PC-3 (cell line): ENCODE data around the gene CTNNA2. TPM values are rescaled to one million over a fixed set of nuclear protein-coding genes. Genes with fewer than 3 reads are reported as not detected.
"Not testable (repeated sequence)": the region's sequence is repeated elsewhere in the genome, so short reads cannot be mapped to it uniquely, and the experiment has no call there.

Experiments used
- ATAC-seq: fragments of 200-7000 bp; cut with Tn5 transposase; 2 replicates; pipeline ENCODE4 v1.9.1; 2020; ENCODE audit warnings: mild to moderate bottlenecking, moderate library complexity
- BruUV-seq: library from RNA; stranded (reverse); fragments of 400-500 nt; replicated peaks from 2 replicates; lab custom pipeline; 2021; lab: Mats Ljungman, UMichigan
- CTCF ChIA-PET: fragments of 300-600 bp; sonication (Branson Sonifier 250); formaldehyde crosslinking; loops from one replicate; lab custom pipeline; 2022; ENCODE audit warnings: antibody characterized with exemption; lab: Charles Lee
- POLR2A ChIA-PET: fragments of 300-600 bp; sonication (Branson Sonifier 250); formaldehyde crosslinking; loops from one replicate; lab custom pipeline; 2022; ENCODE audit warnings: antibody characterized with exemption; ENCODE audit not compliant: unreplicated experiment; lab: Charles Lee
- DNase-seq: peaks from one replicate; pipeline ENCODE4 v3.0.0-alpha.2; 2015
- H2AFZ ChIP-seq: fragments of 300-600 bp; sonication (generic); 2 replicates; pipeline ENCODE4 v1.6.0; 2016; ENCODE audit warnings: antibody characterized with exemption, low read length
- H3F3A ChIP-seq: fragments of 300-600 bp; sonication (generic); one replicate; pipeline ENCODE4 v1.6.0; 2017; ENCODE audit warnings: antibody characterized with exemption, low read length, control low read depth, mild to moderate bottlenecking; ENCODE audit not compliant: unreplicated experiment
- H3K27ac ChIP-seq: fragments of 300-600 bp; sonication (generic); 2 replicates; pipeline ENCODE4 v1.5.1; 2016; ENCODE audit warnings: mild to moderate bottlenecking, low read length
- H3K27me3 ChIP-seq: fragments of 300-600 bp; sonication (generic); 2 replicates; pipeline ENCODE4 v1.6.1; 2016; ENCODE audit warnings: low read length, mixed read lengths
- H3K36me3 ChIP-seq: fragments of 300-600 bp; sonication (generic); 2 replicates; pipeline ENCODE4 v1.6.1; 2016; ENCODE audit warnings: low read depth, mixed run types, low read length, mixed read lengths
- H3K4me1 ChIP-seq: fragments of 300-600 bp; sonication (generic); 2 replicates; pipeline ENCODE4 v1.5.1; 2016; ENCODE audit warnings: low read length; ENCODE audit not compliant: insufficient read depth
- H3K4me2 ChIP-seq: fragments of 300-600 bp; sonication (generic); 2 replicates; pipeline ENCODE4 v1.6.0; 2016; ENCODE audit warnings: low read length
- H3K4me3 ChIP-seq: fragments of 300-600 bp; sonication (generic); 2 replicates; pipeline ENCODE4 v1.5.1; 2016; ENCODE audit warnings: mild to moderate bottlenecking, low read length, mixed read lengths
- H3K79me2 ChIP-seq: fragments of 300-600 bp; sonication (generic); 2 replicates; pipeline ENCODE4 v1.6.1; 2017; ENCODE audit warnings: low read length, mixed read lengths
- H3K9ac ChIP-seq: fragments of 300-600 bp; sonication (generic); 2 replicates; pipeline ENCODE4 v1.6.0; 2016; ENCODE audit warnings: mild to moderate bottlenecking, low read length
- H3K9me2 ChIP-seq: fragments of 300-600 bp; sonication (generic); replicated peaks from 2 replicates; pipeline ENCODE4 v1.6.1; 2016; ENCODE audit warnings: mixed run types, low read length, mixed read lengths
- H3K9me3 ChIP-seq: fragments of 300-600 bp; sonication (generic); 2 replicates; pipeline ENCODE4 v1.6.1; 2016; ENCODE audit warnings: low read length, mixed read lengths
- H4K20me1 ChIP-seq: fragments of 300-600 bp; sonication (generic); 2 replicates; pipeline ENCODE4 v1.6.1; 2016; ENCODE audit warnings: low read length, mixed read lengths
- CTCF ChIP-seq: fragments of 300-600 bp; sonication (generic); conservative IDR thresholded peaks from 2 replicates; pipeline ENCODE4 v1.5.1; 2017; ENCODE audit warnings: antibody characterized with exemption, low read depth, mild to moderate bottlenecking, low read length
- EZH2 ChIP-seq: fragments of 300-600 bp; sonication (generic); IDR thresholded peaks from one replicate; pipeline ENCODE4 v1.6.1; 2017; ENCODE audit warnings: antibody characterized with exemption, mild to moderate bottlenecking, low read length; ENCODE audit not compliant: unreplicated experiment
- EZH2phosphoT487 ChIP-seq: fragments of 300-600 bp; sonication (generic); IDR thresholded peaks from 2 replicates; pipeline ENCODE4 v1.6.1; 2018; ENCODE audit warnings: mild to moderate bottlenecking, antibody characterized with exemption, low read length, borderline replicate concordance
- intact Hi-C: fragments of 100-400 bp; cut with micrococcal nuclease; formaldehyde crosslinking; loops from 2 replicates; pipeline ENCODE4 v1.9.0; 2023
- total RNA-seq: library from RNA; depleted of rRNA; stranded (reverse); fragments of >200 nt; gene quantifications from 2 replicates; pipeline ENCODE4 v1.2.3, GENCODE V29; 2014

Gene CTNNA2
- total RNA-seq, 1 experiment from 2014 or later: not detected

GRCh38 chr2:80141007-80141726 lies 628.3 kb downstream of the CTNNA2 start:
- no peak overlapping the region for H3K4me2 ChIP-seq
- no peak for TF ChIP-seq CTCF
- TF ChIP-seq EZH2: no peak
- TF ChIP-seq EZH2phosphoT487: no peak
- H4K20me1 ChIP-seq: no peaks in the 10 kb centered on the region
- ChIA-PET POLR2A (no interaction called here), CTCF (no interaction called here)
- BruUV-seq: no TSS peak
- H3F3A ChIP-seq: no peaks in the 10 kb centered on the region
- H3K4me1 ChIP-seq: no peaks in the 10 kb centered on the region
- intact Hi-C loops: no loop called here
- H3K79me2 ChIP-seq: no peaks in the 10 kb centered on the region
- peaks cover 12% of the 10 kb centered on the region; the same call in 1 of the 2 replicates for H3K9me3 ChIP-seq
- no peaks in the 10 kb centered on the region for H3K36me3 ChIP-seq
- H3K27ac ChIP-seq: no peak overlapping the region
- H3K27me3 ChIP-seq: no peaks in the 10 kb centered on the region
- ATAC-seq: no peak
- H3K4me3 ChIP-seq: no peak overlapping the region
- DNase-seq: no peak
- H3K9me2 ChIP-seq: no peaks in the 10 kb centered on the region
- H3K9ac ChIP-seq: no peak overlapping the region
- H2AFZ ChIP-seq: no peak overlapping the region

GRCh38 chr2:80145499-80145898 lies 632.6 kb downstream of the CTNNA2 start:
- Histone ChIP-seq H3K27ac (no peak overlapping the region), H3K9me2 (no peaks in the 10 kb centered on the region), H3K9me3 (0 out of 2 replicates have a peak, but pooled peaks cover 4% of the 10 kb centered on the region), H4K20me1 (no peaks in the 10 kb centered on the region), H3K36me3 (no peaks in the 10 kb centered on the region), H2AFZ (no peak overlapping the region), H3K9ac (no peak overlapping the region), H3K4me1 (no peaks in the 10 kb centered on the region), H3K4me3 (no peak overlapping the region), H3K27me3 (no peaks in the 10 kb centered on the region), H3F3A (no peaks in the 10 kb centered on the region), H3K79me2 (no peaks in the 10 kb centered on the region), H3K4me2 (no peak overlapping the region)
- no peak for DNase-seq
- BruUV-seq: no TSS peak
- CTCF ChIA-PET: no interaction called here
- intact Hi-C loops: no loop called here
- POLR2A ChIA-PET: no interaction called here
- no peak for TF ChIP-seq EZH2
- TF ChIP-seq EZH2phosphoT487: no peak
- TF ChIP-seq CTCF: no peak
- no peak for ATAC-seq

GRCh38 chr2:80146757-80147156 lies 633.9 kb downstream of the CTNNA2 start:
- H3K27me3 ChIP-seq, H3K27ac ChIP-seq, H3K9me3 ChIP-seq, H2AFZ ChIP-seq, H3K4me2 ChIP-seq, intact Hi-C loops, BruUV-seq, H3K4me3 ChIP-seq, H3K79me2 ChIP-seq, ATAC-seq, H3K9ac ChIP-seq, H3K9me2 ChIP-seq, CTCF ChIA-PET, DNase-seq, H4K20me1 ChIP-seq, POLR2A ChIA-PET, H3K4me1 ChIP-seq, H3F3A ChIP-seq, H3K36me3 ChIP-seq: not testable (repeated sequence)
